ENCODE results near the gene DUSP6. TPM values are rescaled to one million over a fixed set of nuclear protein-coding genes. Genes with fewer than 3 reads are reported as not detected.

DUSP6 gene
- total RNA-seq, 1 experiment from 2014 or later: 24.4 TPM

DNA sequence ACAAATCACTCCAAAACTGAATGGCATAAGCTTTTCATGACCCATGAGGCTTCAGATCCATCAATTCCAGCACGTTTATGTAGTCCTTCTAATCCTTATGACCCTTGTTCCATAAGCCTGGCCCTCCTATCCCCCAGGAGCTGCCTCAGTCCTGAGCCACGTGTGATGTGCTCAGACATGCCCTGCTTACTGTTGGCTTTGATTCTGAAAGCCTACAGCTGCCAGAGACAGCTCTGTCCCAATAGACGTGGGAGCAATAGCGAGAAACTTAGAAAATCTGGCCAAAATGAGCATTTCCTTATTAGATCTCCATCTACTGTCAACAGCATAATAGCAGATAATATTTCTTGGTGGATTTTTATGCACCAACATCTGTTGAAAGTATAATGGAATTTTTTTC, 33.2 kb downstream of the DUSP6 start:
- DNase-seq (ENCODE audit: low read depth): no peak
- in situ Hi-C loops (cut with HindIII; ENCODE audit: low pct_unique_long_range_greater_than_20kb, low sequenced_read_pairs): no loop called here

DNA sequence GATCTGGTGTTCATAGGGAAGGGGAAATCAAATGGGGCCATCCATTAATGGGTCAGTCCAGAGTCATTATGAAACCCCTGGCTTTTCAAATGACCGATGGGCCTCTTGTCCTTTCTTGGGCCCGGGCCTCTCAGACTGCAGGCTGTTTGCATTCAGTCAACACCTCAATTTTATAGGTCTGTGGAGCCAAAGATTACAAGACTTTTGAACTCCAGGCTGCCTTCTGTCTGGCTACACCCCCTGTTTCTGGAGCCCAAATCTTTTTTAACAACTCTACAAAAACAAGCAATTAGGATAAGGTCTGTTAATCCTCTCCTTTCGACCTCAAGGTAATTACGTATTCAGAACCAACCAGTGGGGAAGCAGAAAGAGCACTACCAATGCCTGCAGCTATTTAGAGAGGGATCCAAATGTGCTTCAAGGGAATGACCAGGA, 35.6 kb downstream of the DUSP6 start:
- in situ Hi-C loops (cut with HindIII; ENCODE audit: low pct_unique_long_range_greater_than_20kb, low sequenced_read_pairs): no loop called here
- no peak for DNase-seq (ENCODE audit: low read depth)

GRCh38 chr12:89314060-89314761, 38.1 kb downstream of the DUSP6 start:
- in situ Hi-C loops (cut with HindIII; ENCODE audit: low pct_unique_long_range_greater_than_20kb, low sequenced_read_pairs): no loop called here
- no peak for DNase-seq (ENCODE audit: low read depth)

DNA sequence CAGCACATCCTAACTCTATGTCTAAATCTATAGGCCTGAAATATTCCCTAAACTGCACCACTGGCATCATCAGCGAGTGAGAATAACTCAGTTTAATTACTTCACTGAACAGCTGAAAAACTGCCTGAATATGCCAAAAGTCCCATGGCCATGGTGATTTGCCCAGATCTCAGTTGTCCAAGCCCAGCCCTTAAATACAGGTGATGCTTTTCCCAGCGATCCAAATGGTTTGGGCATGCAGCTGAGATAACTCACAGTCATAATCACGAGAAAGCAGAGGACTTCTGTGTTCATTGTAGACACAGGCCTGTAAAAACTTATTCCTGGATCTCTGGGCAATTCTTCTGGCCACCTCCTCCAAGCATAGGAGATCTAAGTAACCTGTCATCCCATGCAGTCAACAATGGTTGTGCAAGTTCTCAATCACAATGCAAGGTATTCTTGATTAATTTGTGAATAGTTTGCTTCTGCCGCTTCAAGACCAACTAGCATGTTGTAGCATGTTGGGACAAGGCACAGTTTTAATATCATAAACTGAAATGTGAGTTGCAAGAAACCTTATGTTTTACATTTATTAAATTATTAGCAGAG, 40.5 kb downstream of the DUSP6 start:
- no peak for DNase-seq (ENCODE audit: low read depth)
- in situ Hi-C loops (cut with HindIII; ENCODE audit: low pct_unique_long_range_greater_than_20kb, low sequenced_read_pairs): no loop called here

DNA sequence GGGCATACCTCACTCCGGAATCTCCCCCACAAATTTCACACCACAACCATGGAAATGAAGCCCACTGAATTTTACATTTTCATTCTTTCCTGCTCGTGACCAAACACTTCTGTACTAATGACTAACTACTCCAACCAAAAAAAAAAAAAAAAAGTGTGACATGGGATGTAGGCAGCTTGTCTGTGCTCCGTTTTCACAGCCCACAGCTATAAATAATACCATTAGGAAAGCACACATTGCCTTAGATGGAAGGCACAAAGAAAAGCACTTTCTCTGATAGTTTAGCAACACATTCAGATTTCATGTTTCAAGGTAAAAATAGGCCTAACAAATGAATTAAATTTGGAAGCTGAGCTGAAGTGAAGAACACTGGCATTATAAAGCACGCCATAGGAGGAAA, 42.5 kb downstream of the DUSP6 start:
- in situ Hi-C loops (cut with HindIII; ENCODE audit: low pct_unique_long_range_greater_than_20kb, low sequenced_read_pairs): no loop called here
- no peak for DNase-seq (ENCODE audit: low read depth)

DNA sequence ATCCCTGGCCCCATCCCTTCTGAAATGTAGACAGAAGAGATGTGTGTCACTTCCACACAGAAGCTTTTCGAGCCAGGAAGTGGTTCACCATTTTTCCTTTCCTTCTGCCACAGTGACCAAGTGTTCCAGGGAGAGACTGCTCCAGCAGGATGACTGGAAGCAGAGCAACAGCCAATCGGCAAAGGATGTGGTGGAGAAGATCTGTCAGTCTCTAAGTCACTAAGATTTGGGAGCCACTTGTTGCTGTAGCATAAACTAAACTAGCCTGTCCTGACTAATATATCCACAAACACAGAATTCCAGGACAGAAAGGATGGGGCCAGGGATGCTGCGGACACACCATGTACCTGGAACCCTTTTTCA, 42.9 kb downstream of the DUSP6 start:
- in situ Hi-C loops (cut with HindIII; ENCODE audit: low pct_unique_long_range_greater_than_20kb, low sequenced_read_pairs): no loop called here
- no peak for DNase-seq (ENCODE audit: low read depth)

- no peak for DNase-seq (ENCODE audit: low read depth)
- in situ Hi-C loops (cut with HindIII; ENCODE audit: low pct_unique_long_range_greater_than_20kb, low sequenced_read_pairs): no loop called here
Observed at GRCh38 chr12:89307474-89308253, 44.6 kb downstream of the DUSP6 start.

- in situ Hi-C loops (cut with HindIII; ENCODE audit: low pct_unique_long_range_greater_than_20kb, low sequenced_read_pairs): no loop called here
- no peak for DNase-seq (ENCODE audit: low read depth)
Observed at GRCh38 chr12:89306827-89307473, 45.4 kb downstream of the DUSP6 start.

DNA sequence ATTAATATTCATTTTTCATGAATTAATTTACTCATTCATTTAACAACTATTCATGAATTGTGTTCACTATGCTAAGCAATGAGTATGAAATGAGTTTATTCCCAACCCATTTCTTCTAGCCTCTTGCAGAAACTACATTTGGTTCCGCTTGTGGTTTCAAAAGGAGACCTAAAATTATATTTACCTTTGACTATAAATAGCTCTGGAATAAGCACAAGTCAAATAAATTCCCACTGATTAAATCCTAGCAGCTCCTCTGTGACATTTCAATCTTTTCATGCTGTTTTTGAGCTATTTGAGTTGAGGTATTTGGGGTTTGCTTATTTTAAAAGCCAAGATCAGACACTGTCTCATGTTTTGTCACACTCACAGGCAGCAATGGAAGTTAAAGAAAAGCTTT, 46.9 kb downstream of the DUSP6 start:
- DNase-seq (ENCODE audit: low read depth): no peak

GRCh38 chr12:89299931-89300330, 52.4 kb downstream of the DUSP6 start:
- in situ Hi-C loops (cut with HindIII; ENCODE audit: low pct_unique_long_range_greater_than_20kb, low sequenced_read_pairs): no loop called here

More for the DNA sequence above, 46.9 kb downstream of the DUSP6 start:
- in situ Hi-C loops (cut with HindIII; ENCODE audit: low pct_unique_long_range_greater_than_20kb, low sequenced_read_pairs): no loop called here

GRCh38 chr12:89299417-89299816, 52.9 kb downstream of the DUSP6 start:
- in situ Hi-C loops (cut with HindIII; ENCODE audit: low pct_unique_long_range_greater_than_20kb, low sequenced_read_pairs): no loop called here
- DNase-seq (ENCODE audit: low read depth): no peak

More at GRCh38 chr12:89299931-89300330, 52.4 kb downstream of the DUSP6 start:
- no peak for DNase-seq (ENCODE audit: low read depth)

Other genes with a start within 250 kb of the DUSP6 start
- gene GALNT4, start 172.3 kb upstream of the DUSP6 start, total RNA-seq (2014; rRNA removed; shearing (Covaris generic); ENCODE audit: low replicate concordance): 2.3 and 3.4 TPM in 2 replicates
- gene POC1B, start 173.5 kb upstream of the DUSP6 start, total RNA-seq (2014; rRNA removed; shearing (Covaris generic); ENCODE audit: low replicate concordance): 4.7 and 7.8 TPM in 2 replicates